ENCODE data around the gene PPM1A.

PPM1A gene

DNA sequence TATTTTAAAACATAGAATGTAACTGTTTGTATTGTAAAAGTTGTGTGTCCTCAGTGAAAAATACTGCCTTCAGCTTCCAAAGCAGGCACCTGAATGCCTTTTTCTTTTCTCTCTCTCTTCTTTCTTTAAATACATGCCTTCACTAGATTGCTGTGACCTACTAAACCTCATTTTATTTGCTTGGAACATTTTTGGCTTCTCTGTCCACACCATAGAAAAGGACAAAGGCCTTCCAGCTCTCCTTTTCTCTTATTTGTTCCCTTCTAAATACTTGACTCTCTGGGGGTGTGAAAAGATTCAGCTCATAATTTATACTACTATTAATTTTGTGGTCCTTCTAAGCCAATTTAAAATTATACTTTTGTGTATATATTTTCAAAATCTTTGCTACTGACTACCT lies 38.4 kb downstream of the PPM1A start:
- H3K4me3 ChIP-seq (ENCODE audit: low read depth, low read length): no peak overlapping the region
- no peak for TF ChIP-seq MYC (IDR thresholded peaks at IDR 0.05; ENCODE audit: low read depth, low read length)
- TF ChIP-seq POLR2A (IDR thresholded peaks at IDR 0.05; ENCODE audit: extremely low read depth, insufficient read length): no peak
- TF ChIP-seq, protein P1, sequence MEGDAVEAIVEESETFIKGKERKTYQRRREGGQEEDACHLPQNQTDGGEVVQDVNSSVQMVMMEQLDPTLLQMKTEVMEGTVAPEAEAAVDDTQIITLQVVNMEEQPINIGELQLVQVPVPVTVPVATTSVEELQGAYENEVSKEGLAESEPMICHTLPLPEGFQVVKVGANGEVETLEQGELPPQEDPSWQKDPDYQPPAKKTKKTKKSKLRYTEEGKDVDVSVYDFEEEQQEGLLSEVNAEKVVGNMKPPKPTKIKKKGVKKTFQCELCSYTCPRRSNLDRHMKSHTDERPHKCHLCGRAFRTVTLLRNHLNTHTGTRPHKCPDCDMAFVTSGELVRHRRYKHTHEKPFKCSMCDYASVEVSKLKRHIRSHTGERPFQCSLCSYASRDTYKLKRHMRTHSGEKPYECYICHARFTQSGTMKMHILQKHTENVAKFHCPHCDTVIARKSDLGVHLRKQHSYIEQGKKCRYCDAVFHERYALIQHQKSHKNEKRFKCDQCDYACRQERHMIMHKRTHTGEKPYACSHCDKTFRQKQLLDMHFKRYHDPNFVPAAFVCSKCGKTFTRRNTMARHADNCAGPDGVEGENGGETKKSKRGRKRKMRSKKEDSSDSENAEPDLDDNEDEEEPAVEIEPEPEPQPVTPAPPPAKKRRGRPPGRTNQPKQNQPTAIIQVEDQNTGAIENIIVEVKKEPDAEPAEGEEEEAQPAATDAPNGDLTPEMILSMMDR (IDR thresholded peaks at IDR 0.05; ENCODE audit: low read depth, low read length): no peak
- TF ChIP-seq, protein P2, sequence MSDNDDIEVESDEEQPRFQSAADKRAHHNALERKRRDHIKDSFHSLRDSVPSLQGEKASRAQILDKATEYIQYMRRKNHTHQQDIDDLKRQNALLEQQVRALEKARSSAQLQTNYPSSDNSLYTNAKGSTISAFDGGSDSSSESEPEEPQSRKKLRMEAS (IDR thresholded peaks at IDR 0.05; ENCODE audit: low read depth, low read length): no peak
- no peak for DNase-seq (ENCODE audit: low read depth)

DNA sequence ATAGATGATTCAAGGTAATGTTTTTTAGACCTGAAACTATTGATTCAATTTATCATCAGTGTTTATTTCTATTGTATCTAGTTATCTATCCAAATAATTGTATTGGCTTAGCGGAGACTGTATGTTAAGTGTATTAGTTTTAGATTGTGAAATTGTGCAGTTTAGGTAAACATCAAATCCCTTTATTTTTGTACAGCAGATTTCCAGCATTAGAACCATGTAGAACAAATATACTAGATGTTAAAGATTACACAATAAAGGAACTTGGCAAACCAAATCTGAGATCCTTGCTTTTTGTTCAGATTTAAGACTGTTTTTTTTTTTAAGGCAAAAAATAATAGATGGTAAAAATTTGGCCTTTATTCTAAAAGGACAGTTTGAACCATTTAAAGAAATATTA lies 39.3 kb downstream of the PPM1A start:
- TF ChIP-seq, protein P1 (IDR thresholded peaks at IDR 0.05; ENCODE audit: low read depth, low read length): no peak
- TF ChIP-seq POLR2A (IDR thresholded peaks at IDR 0.05; ENCODE audit: extremely low read depth, insufficient read length) (no peak), MYC (IDR thresholded peaks at IDR 0.05; ENCODE audit: low read depth, low read length) (no peak)
- H3K4me3 ChIP-seq (ENCODE audit: low read depth, low read length): no peak overlapping the region
- no peak for DNase-seq (ENCODE audit: low read depth)

DNA sequence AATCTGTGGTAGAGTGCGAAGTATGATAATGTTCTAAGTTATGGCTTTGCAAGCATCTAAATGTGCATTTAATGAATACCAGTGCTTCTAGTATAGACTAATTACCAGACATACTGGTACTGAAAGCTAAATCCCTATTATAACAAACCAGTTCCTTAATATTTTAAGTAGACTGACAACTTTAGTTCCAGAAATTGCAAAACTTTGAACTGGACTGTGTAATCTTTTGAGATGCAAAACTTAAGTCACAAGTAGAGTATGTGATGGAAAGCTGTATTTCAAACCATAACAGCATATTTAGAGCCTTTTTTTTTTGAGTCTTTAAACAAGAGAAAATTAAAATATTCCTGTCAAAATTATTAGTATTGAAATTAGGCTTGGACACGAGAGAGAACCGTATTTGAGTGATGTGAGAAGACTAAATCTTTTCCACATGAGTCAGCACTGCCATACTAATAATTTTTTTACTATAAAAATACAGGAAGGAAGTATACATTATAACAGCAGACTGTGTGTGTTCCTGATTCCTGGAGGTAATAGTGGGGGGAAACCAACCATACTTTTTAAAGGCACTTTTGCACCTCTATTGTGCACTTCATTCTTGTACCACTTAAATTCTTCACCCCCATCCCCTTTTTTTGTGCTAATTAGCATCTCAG lies 45.5 kb downstream of the PPM1A start:
- no peak for TF ChIP-seq MYC (IDR thresholded peaks at IDR 0.05; ENCODE audit: low read depth, low read length)
- TF ChIP-seq, protein P2 (IDR thresholded peaks at IDR 0.05; ENCODE audit: low read depth, low read length): no peak
- no peak for TF ChIP-seq POLR2A (IDR thresholded peaks at IDR 0.05; ENCODE audit: extremely low read depth, insufficient read length)
- TF ChIP-seq, protein P1 (IDR thresholded peaks at IDR 0.05; ENCODE audit: low read depth, low read length): no peak
- no peak for DNase-seq (ENCODE audit: low read depth)
- no peak overlapping the region for H3K4me3 ChIP-seq (ENCODE audit: low read depth, low read length)

DNA sequence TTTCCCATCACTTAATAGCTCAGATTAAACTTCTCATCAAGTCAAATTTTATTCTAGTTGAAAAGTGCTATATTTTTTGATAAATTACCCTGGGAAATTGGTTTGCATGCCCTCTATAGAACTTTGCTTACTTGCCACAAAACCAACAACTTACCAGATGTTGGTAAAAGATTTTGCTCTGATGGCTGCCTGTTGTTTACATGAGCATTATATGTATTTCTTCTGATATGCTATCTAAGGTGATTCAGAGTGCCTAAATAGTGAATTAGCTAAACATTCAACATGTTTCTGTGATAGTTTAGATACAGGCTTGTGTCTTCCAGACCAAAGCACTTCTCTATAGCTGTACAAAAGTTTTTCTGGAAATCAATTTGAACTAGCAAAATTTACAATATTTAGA lies 51.0 kb downstream of the PPM1A start:
- no peak overlapping the region for H3K4me3 ChIP-seq (ENCODE audit: low read depth, low read length)
- no peak for TF ChIP-seq MYC (IDR thresholded peaks at IDR 0.05; ENCODE audit: low read depth, low read length)
- TF ChIP-seq, protein P2 (IDR thresholded peaks at IDR 0.05; ENCODE audit: low read depth, low read length): no peak
- TF ChIP-seq, protein P1 (IDR thresholded peaks at IDR 0.05; ENCODE audit: low read depth, low read length): no peak
- no peak for TF ChIP-seq POLR2A (IDR thresholded peaks at IDR 0.05; ENCODE audit: extremely low read depth, insufficient read length)
- DNase-seq (ENCODE audit: low read depth): no peak

DNA sequence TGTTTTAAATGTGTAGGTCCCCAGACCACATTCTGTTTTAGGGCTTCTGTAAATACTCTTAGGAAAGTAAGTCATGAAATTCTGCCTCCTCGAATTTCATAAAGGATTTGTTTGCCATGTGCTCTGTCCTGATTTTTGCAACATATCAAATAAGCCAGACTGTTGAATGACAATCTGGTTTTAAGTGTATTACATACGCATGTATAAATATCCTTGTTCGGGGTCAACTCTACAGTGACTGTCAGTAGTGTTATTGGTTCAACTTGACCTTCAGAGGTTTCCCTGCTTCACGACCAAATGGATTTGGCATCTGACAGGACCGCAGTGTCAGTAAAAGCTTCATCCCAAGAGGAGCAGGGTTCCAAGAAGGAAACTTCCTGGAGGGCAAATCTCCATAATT lies 52.7 kb downstream of the PPM1A start:
- no peak for DNase-seq (ENCODE audit: low read depth)
- TF ChIP-seq POLR2A (IDR thresholded peaks at IDR 0.05; ENCODE audit: extremely low read depth, insufficient read length) (no peak), MYC (IDR thresholded peaks at IDR 0.05; ENCODE audit: low read depth, low read length) (no peak)
- TF ChIP-seq, protein P2 (IDR thresholded peaks at IDR 0.05; ENCODE audit: low read depth, low read length): no peak
- TF ChIP-seq, protein P1 (IDR thresholded peaks at IDR 0.05; ENCODE audit: low read depth, low read length): no peak
- no peak overlapping the region for H3K4me3 ChIP-seq (ENCODE audit: low read depth, low read length)

All from NB4 (cell line).